Measurements from ENCODE around the gene PAQR3. TPM values are rescaled to one million over a fixed set of nuclear protein-coding genes. Genes with fewer than 3 reads are reported as not detected.

PAQR3 gene
- total RNA-seq, 2 experiments from 2014 or later, result 29.5 to 30.7 TPM

DNA sequence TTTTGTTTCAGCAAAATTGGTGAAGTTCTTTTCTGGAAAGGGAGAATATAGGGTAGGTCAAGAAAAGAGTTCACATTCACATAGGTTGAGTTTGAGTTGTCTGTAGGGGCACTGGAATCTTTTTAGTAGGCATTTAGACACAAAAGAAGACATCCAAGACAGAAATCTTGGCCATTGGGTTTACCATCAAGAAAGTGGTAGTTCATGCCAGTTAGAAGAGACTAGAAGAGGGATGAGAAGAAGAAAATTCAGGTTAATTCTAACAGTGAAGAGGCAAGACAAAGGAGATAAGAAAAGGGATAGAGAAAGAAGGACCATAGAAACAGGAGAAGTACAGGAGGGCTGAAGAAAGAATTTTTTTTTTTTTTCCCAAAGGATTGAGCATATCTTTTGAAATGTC is 39.9 kb downstream of the PAQR3 start:
- Histone ChIP-seq H3K27me3 (ENCODE audit: control insufficient read depth in 1 of 2, insufficient read depth in 2 of 2, low read length in 2 of 2) (no peaks in the 10 kb centered on the region), H3K9me3 (ENCODE audit: control insufficient read depth in 1 of 2, insufficient read depth in 1 of 2, low read length in 2 of 2) (no peaks in the 10 kb centered on the region), H3K27ac (ENCODE audit: low read depth in 1 of 2, low read length in 2 of 2) (no peak overlapping the region), H3K36me3 (ENCODE audit: insufficient read depth, low read length) (no peaks in the 10 kb centered on the region), H3K4me3 (ENCODE audit: low read length) (no peak overlapping the region), H3K4me1 (ENCODE audit: insufficient read depth, low read length) (no peaks in the 10 kb centered on the region)
- Mint-ChIP-seq H3K27ac (no peak overlapping the region), H3K27me3 (no peaks in the 10 kb centered on the region), H3K4me1 (ENCODE audit: low read depth) (no peaks in the 10 kb centered on the region), H3K4me3 (no peak overlapping the region), H3K36me3 (ENCODE audit: low read depth) (peaks cover 10% of the 10 kb centered on the region), H3K9me3 (no peaks in the 10 kb centered on the region)
- TF ChIP-seq, protein P1, sequence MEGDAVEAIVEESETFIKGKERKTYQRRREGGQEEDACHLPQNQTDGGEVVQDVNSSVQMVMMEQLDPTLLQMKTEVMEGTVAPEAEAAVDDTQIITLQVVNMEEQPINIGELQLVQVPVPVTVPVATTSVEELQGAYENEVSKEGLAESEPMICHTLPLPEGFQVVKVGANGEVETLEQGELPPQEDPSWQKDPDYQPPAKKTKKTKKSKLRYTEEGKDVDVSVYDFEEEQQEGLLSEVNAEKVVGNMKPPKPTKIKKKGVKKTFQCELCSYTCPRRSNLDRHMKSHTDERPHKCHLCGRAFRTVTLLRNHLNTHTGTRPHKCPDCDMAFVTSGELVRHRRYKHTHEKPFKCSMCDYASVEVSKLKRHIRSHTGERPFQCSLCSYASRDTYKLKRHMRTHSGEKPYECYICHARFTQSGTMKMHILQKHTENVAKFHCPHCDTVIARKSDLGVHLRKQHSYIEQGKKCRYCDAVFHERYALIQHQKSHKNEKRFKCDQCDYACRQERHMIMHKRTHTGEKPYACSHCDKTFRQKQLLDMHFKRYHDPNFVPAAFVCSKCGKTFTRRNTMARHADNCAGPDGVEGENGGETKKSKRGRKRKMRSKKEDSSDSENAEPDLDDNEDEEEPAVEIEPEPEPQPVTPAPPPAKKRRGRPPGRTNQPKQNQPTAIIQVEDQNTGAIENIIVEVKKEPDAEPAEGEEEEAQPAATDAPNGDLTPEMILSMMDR (IDR thresholded peaks at IDR 0.05), result no peak
- intact Hi-C loops (cut with DNase I, micrococcal nuclease), result no loop called here
- CTCF ChIA-PET, result no interaction called here
- POLR2A ChIA-PET, result no interaction called here
- no peak for DNase-seq
- ATAC-seq (ENCODE audit: poor library complexity), result no peak

DNA sequence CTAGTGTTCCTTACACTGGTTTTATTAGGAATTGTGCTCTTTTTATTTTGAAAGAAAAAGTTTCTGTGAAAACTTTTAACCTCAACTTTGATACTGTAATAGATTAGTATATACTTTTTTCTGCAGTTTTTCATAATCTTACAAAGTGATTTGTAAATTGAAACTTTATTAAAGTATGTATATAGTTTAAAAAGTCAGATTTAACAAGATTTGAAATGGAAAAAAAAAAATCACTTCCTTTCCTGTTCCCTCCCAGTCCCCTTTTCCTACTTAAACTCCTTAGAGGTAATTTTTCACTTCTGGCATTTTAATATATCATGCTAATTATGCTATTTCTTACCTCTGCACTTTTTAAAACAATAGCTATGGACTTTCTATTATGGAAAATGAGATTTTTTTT is 49.3 kb downstream of the PAQR3 start:
- Mint-ChIP-seq H3K36me3 (ENCODE audit: low read depth) (peaks cover 51% of the 10 kb centered on the region), H3K4me3 (no peak overlapping the region), H3K9me3 (no peaks in the 10 kb centered on the region), H3K27me3 (no peaks in the 10 kb centered on the region), H3K4me1 (ENCODE audit: low read depth) (peaks cover 7% of the 10 kb centered on the region), H3K27ac (no peak overlapping the region)
- no peak for ATAC-seq (ENCODE audit: poor library complexity)
- H3K9me3 ChIP-seq (ENCODE audit: control insufficient read depth in 1 of 2, insufficient read depth in 1 of 2, low read length in 2 of 2), result no peaks in the 10 kb centered on the region
- intact Hi-C loops (cut with DNase I, micrococcal nuclease), result no loop called here
- ChIA-PET POLR2A (no interaction called here), CTCF (no interaction called here)
- no peaks in the 10 kb centered on the region for H3K4me1 ChIP-seq (ENCODE audit: insufficient read depth, low read length)
- H3K4me3 ChIP-seq (ENCODE audit: low read length), result no peak overlapping the region
- TF ChIP-seq, protein P1 (IDR thresholded peaks at IDR 0.05), result no peak
- no peak for DNase-seq
- H3K27me3 ChIP-seq (ENCODE audit: control insufficient read depth in 1 of 2, insufficient read depth in 2 of 2, low read length in 2 of 2), result no peaks in the 10 kb centered on the region
- no peak overlapping the region for H3K27ac ChIP-seq (ENCODE audit: low read depth in 1 of 2, low read length in 2 of 2)
- peaks cover 6% of the 10 kb centered on the region for H3K36me3 ChIP-seq (ENCODE audit: insufficient read depth, low read length)

DNA sequence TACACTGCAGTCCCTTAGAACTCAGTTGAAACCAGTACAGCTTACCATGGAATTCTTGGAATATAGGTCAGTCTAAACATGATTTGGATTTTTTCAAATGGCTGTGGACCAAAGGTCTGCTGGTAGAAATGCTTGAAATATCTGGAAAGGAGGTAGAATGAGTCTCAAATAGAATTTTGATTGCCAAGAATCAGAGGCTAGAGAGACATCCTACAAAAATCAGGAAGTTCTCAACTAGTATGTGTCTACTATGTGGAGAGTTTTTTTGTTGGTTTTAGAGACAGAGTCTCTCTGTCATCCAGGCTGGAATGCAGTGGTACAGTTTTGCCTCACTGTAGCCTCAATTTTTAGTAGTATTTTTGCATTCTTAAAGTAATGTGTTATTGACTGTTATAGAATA is 53.6 kb downstream of the PAQR3 start:
- CTCF ChIA-PET, result no interaction called here
- POLR2A ChIA-PET, result no interaction called here
- H3K27ac Mint-ChIP-seq, result no peak overlapping the region

More for the DNA sequence above, 53.6 kb downstream of the PAQR3 start:
- no peak for DNase-seq
- intact Hi-C loops (cut with DNase I, micrococcal nuclease), result no loop called here
- no peaks in the 10 kb centered on the region for H3K9me3 ChIP-seq (ENCODE audit: control insufficient read depth in 1 of 2, insufficient read depth in 1 of 2, low read length in 2 of 2)
- H3K4me3 Mint-ChIP-seq, result no peak overlapping the region
- H3K27me3 ChIP-seq (ENCODE audit: control insufficient read depth in 1 of 2, insufficient read depth in 2 of 2, low read length in 2 of 2), result no peaks in the 10 kb centered on the region
- H3K4me1 ChIP-seq (ENCODE audit: insufficient read depth, low read length), result no peaks in the 10 kb centered on the region
- H3K36me3 Mint-ChIP-seq (ENCODE audit: low read depth), result peaks cover 19% of the 10 kb centered on the region
- no peak for ATAC-seq (ENCODE audit: poor library complexity)
- H3K36me3 ChIP-seq (ENCODE audit: insufficient read depth, low read length), result peaks cover 9% of the 10 kb centered on the region
- no peak overlapping the region for H3K4me3 ChIP-seq (ENCODE audit: low read length)
- TF ChIP-seq, protein P1 (IDR thresholded peaks at IDR 0.05), result no peak
- no peak overlapping the region for H3K27ac ChIP-seq (ENCODE audit: low read depth in 1 of 2, low read length in 2 of 2)
- H3K9me3 Mint-ChIP-seq, result no peaks in the 10 kb centered on the region
- H3K27me3 Mint-ChIP-seq, result no peaks in the 10 kb centered on the region
- H3K4me1 Mint-ChIP-seq (ENCODE audit: low read depth), result peaks cover 6% of the 10 kb centered on the region
